Liver (tissue), 3 donors: ENCODE results near the gene LRCH3.

Experiments
- CTCF ChIP-seq: fragments of 150-350 bp; IDR thresholded peaks from 2 replicates; pipeline ENCODE4 v1.5.1; 2017; ENCODE audit warnings: improper control_type of control experiment, low read depth, low read length; ENCODE audit not compliant: missing input control
- GABPA ChIP-seq, 2 donors: IDR thresholded peaks in 1 of 2; conservative IDR thresholded peaks in 1 of 2; 2 replicates each; pipeline ENCODE4 v1.6.1; 2016; ENCODE audit warnings: antibody characterized with exemption in 2 of 2, mild to moderate bottlenecking in 1 of 2, moderate library complexity in 1 of 2
- SP1 ChIP-seq: IDR thresholded peaks from 2 replicates; pipeline ENCODE4 v1.6.1; 2018; ENCODE audit warnings: antibody characterized with exemption, mild to moderate bottlenecking
- TAF1 ChIP-seq: conservative IDR thresholded peaks from 2 replicates; pipeline ENCODE4 v1.6.1; 2016; ENCODE audit warnings: antibody characterized with exemption, mild to moderate bottlenecking
- donor health status: healthy.
- donor health status: healthy.

GRCh38 chr3:197789309-197789708 is 1.7 kb upstream of the LRCH3 start:
- TF ChIP-seq GABPA (IDR thresholded peaks at IDR 0.05 in 1 of 2, conservative IDR thresholded peaks at IDR 0.05 in 1 of 2) (no peak), CTCF (no peak), TAF1 (no peak), SP1 (no peak)
